ENCODE measurements around the gene SPEM2.
"Not testable (repeated sequence)": the region's sequence is repeated elsewhere in the genome, so short reads cannot be mapped to it uniquely, and the experiment has no call there.

SPEM2 gene

DNA sequence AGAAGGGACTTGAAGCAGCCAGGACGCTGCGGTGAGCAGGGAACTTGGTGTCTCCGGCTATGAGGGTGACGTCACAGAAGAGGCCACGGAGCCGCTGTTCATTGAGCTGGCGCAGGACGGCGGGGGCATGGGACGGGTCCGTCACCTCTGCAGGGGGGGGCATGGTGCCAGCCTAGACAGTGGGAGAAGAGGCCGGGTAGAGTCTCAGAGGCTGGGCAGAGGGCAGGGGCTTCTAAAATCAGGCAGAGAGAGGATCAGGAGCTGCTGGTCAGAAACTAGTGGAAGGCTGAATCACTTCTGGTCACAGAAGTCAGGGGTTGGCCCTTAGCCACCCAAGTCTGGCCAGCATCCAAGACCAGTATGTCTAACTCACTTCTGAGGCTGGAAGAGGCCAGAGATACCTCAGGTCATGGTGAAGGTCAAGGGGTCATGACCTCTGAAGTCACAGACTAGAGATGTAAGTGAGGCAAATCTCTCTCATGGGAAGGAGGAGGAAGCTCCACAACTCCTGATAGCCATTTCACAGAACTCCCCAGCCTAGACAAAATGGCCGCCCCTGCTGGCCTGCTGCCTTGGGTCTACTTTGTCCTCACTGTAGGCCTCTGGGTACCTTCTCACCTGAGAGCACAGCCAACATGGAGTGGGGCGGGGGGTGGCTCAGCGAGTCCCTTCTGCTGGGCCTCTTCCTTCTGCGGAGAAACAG lies 41.4 kb downstream of the SPEM2 start:
- DNase-seq (ENCODE audit: low read depth), result no peak
- no peak overlapping the region for H3K4me3 ChIP-seq (ENCODE audit: low read depth, low read length)
- TF ChIP-seq, protein P1, sequence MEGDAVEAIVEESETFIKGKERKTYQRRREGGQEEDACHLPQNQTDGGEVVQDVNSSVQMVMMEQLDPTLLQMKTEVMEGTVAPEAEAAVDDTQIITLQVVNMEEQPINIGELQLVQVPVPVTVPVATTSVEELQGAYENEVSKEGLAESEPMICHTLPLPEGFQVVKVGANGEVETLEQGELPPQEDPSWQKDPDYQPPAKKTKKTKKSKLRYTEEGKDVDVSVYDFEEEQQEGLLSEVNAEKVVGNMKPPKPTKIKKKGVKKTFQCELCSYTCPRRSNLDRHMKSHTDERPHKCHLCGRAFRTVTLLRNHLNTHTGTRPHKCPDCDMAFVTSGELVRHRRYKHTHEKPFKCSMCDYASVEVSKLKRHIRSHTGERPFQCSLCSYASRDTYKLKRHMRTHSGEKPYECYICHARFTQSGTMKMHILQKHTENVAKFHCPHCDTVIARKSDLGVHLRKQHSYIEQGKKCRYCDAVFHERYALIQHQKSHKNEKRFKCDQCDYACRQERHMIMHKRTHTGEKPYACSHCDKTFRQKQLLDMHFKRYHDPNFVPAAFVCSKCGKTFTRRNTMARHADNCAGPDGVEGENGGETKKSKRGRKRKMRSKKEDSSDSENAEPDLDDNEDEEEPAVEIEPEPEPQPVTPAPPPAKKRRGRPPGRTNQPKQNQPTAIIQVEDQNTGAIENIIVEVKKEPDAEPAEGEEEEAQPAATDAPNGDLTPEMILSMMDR (IDR thresholded peaks at IDR 0.05; ENCODE audit: low read depth, low read length, missing control alignments), result no peak

DNA sequence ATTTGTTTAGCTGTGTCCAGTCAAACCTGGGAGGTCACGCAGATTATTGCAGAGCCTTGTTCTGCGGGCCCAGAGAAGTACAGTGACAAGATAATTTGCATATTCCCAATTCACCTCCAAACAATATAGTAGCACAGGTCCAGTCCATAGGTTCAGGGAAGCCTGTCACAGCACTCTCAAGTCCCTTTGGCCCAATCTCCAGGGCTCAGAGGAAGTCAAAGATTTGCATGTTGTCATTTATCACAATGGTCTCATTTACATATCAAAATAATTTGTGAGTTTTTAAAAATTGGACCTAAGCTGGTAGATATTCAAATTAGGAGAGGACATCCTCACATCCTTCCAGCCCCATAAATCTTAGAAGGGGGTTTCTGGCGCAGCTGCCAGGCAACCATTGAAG lies 42.1 kb downstream of the SPEM2 start:
- TF ChIP-seq, protein P1 (IDR thresholded peaks at IDR 0.05; ENCODE audit: low read depth, low read length, missing control alignments), result no peak
- DNase-seq (ENCODE audit: low read depth), result no peak

DNA sequence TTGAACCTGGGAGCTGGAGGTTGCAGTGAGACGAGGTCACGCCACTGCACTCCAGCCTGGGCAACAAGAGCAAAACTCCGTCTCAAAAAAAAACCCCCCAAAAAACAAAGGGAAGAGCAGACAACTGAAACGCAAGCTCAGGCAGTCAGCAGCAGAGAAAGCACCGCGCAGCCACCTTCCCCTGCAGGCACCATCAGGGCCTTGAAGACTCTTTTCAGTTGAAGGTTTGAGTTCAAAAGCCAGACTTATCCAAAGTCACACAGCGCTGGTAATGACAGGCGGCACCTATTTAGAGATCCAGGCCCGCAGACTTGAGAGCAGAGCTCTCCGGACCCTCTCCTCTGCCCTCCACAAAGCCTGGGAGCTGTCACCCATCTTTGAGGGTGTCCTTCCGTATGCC lies 42.9 kb downstream of the SPEM2 start:
- TF ChIP-seq, protein P1 (IDR thresholded peaks at IDR 0.05; ENCODE audit: low read depth, low read length, missing control alignments), result no peak
- DNase-seq (ENCODE audit: low read depth), result no peak
- no peak overlapping the region for H3K4me3 ChIP-seq (ENCODE audit: low read depth, low read length)

More for the DNA sequence above, 42.1 kb downstream of the SPEM2 start:
- no peak overlapping the region for H3K4me3 ChIP-seq (ENCODE audit: low read depth, low read length)

DNA sequence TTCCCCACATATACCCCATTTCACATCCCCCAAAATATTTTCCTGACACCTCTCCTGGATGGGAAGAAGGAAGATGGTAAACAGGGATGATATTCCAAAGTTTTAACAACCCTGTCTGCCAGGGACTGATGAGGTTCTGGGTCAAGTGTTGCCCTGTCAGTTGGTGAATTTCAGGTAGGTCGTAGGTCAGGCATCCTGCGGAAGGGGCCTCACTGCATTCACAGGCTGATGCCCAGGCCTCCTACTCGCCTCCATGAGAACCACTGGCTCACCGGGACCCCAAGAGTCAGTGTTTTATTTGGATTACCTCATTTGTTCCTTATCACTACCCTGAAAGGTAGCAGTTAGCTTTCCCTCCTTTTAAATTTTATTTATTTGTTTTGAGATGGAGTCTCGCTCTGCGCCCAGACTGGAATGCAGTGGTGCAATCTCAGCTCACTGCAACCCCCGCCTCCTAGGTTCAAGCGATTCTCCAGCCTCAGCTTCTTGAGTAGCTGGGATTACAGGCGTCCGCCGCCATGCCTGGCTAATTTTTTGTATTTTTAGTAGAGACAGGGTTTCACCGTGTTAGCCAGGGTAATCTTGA lies 43.5 kb downstream of the SPEM2 start:
- no peak for DNase-seq (ENCODE audit: low read depth)
- TF ChIP-seq, protein P1 (IDR thresholded peaks at IDR 0.05; ENCODE audit: low read depth, low read length, missing control alignments), result no peak
- H3K4me3 ChIP-seq (ENCODE audit: low read depth, low read length), result no peak overlapping the region

DNA sequence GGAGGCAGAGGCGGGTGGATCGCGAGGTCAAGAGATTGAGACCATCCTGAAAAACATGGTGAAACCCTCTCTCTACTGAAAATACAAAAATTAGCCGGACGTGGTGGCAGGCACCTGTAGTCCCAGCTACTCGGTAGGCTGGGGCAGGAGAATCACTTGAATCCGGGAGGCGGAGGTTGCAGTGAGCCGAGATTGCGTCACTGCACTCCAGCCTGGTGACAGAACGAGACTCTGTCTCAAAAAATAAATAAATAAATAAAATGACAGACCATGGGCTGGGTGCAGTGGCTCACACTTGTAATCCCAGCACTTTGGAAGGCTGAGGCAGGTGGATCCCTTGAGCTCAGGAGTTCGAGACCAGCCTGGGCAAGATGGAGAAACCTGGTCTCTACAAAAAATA lies 44.4 kb downstream of the SPEM2 start:
- DNase-seq (ENCODE audit: low read depth); H3K4me3 ChIP-seq (ENCODE audit: low read depth, low read length): not testable (repeated sequence)

DNA sequence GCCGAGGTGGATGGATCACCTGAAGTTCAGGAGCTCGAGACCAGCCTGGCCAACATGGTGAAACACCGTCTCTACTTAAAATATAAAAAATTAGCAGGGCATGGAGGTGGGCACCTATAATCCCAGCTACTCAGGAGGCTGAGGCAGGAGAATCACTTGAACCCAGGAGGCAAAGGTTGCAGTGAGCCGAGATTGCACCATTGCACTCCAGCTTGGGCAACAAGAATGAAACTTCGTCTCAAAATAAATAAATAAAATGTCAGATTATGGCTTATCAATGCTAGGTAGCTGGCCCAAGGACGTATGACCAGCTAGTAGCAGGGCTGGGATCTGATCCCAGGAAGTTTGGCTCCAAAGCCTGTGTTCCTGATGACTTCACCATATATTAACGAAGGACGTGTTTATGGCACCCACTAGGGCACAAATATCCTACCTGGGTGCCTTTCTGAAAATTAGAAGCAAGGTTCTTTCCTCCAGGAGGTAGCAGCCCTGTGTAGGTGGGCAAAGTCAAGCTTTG lies 45.1 kb downstream of the SPEM2 start:
- DNase-seq (ENCODE audit: low read depth), result not testable (repeated sequence)

DNA sequence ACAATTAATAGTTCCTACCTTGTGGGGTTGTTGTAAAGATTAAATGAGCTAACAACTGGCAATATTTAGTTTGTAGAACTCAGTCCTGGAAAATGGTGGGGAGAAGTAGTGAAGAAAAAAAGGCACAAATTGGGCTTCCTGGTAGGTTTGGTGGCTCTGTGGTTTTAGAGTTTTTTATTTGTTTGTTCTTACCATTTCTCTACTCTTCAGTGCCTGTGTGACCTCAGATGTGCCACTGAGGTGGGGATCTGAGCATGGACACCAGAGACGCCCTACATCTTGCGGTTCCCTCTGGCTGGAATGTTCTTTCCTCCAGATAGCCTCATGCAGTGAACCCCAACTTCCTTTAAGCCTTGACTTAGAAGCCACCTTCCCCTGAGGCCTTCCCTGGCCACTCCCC lies 46.3 kb downstream of the SPEM2 start:
- DNase-seq (ENCODE audit: low read depth), result no peak
- no peak overlapping the region for H3K4me3 ChIP-seq (ENCODE audit: low read depth, low read length)
- TF ChIP-seq, protein P1 (IDR thresholded peaks at IDR 0.05; ENCODE audit: low read depth, low read length, missing control alignments), result no peak

More for the DNA sequence above, 45.1 kb downstream of the SPEM2 start:
- not testable (repeated sequence) for H3K4me3 ChIP-seq (ENCODE audit: low read depth, low read length)

DNA sequence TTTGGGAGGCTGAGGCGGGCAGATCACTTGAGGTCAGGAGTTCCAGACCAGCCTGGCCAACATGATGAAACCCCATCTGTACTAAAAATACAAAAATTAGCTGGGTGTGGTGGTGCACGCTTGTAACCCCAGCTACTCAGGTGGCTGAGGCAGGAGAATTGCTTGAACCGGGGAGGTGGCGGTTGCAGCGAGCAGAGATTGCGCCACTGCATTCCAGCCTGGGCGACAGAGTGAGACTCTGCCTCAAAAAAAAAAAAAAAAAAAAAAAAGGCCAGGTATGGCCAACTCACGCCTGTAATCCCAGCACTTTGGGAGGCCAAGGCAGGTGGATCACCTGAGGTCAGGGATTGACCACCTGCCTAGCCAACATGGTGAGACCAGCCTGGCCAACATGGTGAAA lies 49.4 kb downstream of the SPEM2 start:
- not testable (repeated sequence) for H3K4me3 ChIP-seq (ENCODE audit: low read depth, low read length); DNase-seq (ENCODE audit: low read depth)

Measured in GM12864 (cell line).